Medulla oblongata (tissue), 1 donor: ENCODE measurements around the gene DCDC1.

Experiments used
- DNase-seq: peaks from one replicate; pipeline ENCODE4 v3.0.0-alpha.2; 2015; ENCODE audit errors: extremely low spot score

DCDC1 gene

DNA sequence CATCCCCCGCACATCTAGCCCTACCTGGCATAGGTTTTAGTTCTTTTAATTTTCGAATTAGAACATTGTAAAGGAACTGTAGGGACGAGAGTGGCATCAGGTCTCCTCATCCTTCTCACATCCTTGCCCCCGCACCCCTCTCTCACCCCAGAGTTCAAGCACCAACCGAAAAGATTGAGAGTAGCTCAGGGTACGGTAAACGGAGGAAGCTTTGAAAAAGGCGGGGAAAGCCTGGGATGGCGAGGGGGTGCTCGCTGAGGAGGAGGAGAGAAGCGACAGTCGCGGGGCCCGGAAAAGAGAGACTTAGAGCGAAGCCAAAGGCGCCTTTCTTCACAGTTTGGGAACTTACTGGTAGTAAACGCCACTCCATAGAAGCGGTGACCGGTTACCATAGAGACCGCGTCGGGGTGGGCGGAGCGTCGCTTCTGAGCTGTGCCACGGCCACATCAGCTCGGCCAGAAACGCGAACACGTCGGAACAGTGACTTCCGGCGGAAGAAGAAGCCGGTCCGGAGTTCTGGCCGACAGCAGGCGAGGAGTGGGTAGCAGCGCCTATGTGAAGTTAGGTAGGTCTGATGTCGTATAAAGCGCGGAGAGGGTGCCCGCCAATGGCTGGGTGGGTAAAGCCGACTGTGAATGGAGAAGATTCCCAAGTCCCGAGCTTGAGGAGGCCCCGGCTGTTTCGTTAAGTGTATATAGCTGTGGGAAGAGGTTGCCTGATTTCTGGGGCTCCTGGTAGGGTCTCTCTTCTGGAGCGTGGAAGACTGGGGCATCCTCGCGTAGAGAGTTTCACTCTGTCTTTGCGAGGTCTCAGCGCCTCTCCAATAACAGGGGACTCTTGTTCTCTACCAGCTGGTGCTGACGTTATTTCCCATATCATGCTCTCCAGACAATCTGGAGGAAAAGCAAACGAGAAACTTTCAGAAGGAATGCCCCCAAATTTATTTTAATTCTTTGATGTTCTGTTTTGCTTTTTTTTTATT lies at the start of gene DCDC1, which contains the start of gene DNAJC24:
Gene DCDC1 (minus strand): TSS at position 392 of the 982 bp plus-strand sequence. CDS start 41,459 bp downstream, outside the sequence.
Gene DNAJC24 (plus strand): TSS at position 513 of the 982 bp plus-strand sequence. CDS start 889 bp downstream, outside the sequence.
- DNase-seq: peak; percentile 94

GRCh38 chr11:31419138-31419537 lies 49.6 kb upstream of the DCDC1 start:
- DNase-seq: no peak

DNA sequence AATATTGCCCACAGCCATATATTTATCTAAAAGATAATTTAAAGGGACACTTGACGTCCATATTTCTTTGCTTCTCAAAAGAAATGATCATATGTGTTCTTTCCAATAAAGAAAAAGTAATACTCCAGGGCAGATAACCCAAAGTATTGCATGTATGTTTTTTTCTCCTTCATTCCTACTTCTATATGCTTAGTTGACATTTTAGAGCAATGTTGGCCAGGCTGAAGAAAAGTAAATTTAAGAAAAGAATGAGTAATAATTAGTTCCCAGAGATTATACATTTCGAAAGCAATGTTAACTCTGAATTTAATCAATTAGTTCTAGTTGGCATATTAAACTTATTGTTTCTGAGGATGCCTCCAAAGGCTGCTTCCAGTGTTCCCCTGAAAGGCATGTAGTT lies 48.3 kb upstream of the DCDC1 start:
- no peak for DNase-seq

GRCh38 chr11:31417357-31417756 lies 47.8 kb upstream of the DCDC1 start:
- DNase-seq: no peak

- no peak for DNase-seq
Measured at GRCh38 chr11:31415435-31415834, 45.9 kb upstream of the DCDC1 start.

DNA sequence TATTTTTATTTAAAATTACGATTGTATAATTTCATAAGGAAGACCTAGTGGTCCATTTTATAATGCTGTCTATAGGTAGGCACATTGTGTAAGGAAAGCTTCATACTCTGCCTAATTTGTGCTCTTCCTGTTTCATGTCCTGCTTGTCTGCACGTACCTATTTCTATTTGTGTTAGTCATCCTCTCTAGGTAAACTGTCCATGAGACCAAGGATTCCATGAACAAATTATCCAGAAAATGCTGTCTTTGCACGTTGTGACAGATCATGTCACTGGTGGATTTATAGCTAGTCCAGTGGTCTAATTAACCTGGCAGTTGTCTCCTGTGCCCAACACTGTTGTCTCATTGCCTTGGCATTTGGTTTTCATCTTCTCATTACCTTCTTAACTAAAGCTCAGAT lies 44.8 kb upstream of the DCDC1 start:
- no peak for DNase-seq

DNA sequence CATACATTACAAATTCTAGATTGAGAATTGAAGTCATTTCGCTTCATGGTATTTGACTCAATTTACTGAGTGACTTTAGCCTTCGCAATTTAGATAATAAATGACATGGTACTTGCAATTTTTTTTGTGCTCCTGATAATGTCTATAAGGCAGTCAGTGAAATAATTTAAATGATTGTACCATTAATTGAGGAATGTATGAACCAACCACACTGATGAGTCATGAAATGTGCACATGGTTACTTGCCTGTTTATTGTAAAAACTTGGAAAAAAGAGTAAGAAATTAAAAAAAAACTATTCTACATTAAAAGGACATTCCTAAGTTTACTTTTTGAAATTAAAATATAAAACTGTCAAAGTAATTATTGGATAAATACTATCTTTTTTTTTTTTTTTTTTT lies 43.4 kb upstream of the DCDC1 start:
- DNase-seq: no peak

GRCh38 chr11:31408201-31408600 lies 38.7 kb upstream of the DCDC1 start:
- no peak for DNase-seq

- DNase-seq: no peak
Measured at GRCh38 chr11:31404614-31405013, 35.1 kb upstream of the DCDC1 start.

GRCh38 chr11:31397239-31397834 lies 27.8 kb upstream of the DCDC1 start:
- DNase-seq: peak; percentile 9

- DNase-seq: no peak
Measured at GRCh38 chr11:31387379-31387778, 17.8 kb upstream of the DCDC1 start.

DNA sequence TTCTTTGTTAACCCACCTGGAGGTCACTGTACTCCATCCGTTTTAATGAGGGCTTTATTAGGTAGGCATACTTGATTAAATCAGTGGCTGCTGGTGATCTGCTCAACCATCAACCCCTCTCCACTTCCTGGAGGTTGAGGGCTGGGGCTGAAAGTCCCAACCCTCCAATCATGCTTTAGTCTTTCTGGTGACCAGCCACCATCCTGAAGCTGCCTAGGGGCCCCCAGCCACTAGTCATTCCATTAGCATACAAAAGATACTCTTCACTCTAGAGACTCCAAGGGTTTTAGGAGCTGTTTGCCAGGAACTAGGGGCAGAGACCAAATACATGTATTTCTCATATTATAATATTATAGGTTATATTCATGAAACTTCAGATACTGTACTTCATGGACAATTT lies 13.6 kb upstream of the DCDC1 start:
- no peak for DNase-seq

DNA sequence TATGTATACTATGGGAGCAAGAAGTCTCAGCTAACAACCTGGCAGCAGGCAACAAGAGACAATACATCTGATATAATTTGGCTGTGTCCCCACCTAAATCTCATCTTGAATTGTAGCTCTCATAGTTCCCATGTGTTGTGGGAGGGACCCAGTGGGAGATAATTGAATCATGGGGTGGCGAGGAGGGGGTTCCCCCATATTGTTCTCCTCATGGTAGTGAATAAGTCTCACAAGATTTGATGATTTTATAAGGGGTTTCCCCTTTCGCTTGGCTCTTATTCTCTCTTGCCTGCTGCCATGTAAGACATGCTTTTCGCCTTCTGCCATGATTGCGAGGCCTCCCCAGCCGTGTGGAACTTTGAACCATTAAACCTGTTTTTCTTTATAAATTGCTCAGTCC lies 6.3 kb upstream of the DCDC1 start:
- DNase-seq: no peak

DNA sequence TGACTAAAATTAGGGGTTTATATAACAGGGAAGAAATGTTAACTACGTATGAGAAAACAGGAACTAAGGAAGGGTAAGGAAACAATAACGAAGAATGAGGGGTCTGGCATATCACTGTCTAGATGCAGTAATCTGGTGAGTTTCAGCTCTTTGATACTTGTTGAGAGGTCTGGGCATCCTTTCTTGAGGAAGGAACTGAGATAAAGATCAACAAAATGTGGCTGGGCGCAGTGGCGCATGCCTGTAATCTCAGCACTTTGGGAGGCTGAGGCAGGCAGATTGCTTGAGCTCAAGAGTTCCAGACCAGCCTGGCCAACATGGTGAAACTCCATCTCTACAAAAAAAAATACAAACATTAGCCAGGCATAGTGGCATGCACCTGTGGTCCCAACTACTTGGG lies 2.7 kb downstream of the DCDC1 start:
- no peak for DNase-seq

- no peak for DNase-seq
Measured at GRCh38 chr11:31361743-31362142, 7.8 kb downstream of the DCDC1 start.

DNA sequence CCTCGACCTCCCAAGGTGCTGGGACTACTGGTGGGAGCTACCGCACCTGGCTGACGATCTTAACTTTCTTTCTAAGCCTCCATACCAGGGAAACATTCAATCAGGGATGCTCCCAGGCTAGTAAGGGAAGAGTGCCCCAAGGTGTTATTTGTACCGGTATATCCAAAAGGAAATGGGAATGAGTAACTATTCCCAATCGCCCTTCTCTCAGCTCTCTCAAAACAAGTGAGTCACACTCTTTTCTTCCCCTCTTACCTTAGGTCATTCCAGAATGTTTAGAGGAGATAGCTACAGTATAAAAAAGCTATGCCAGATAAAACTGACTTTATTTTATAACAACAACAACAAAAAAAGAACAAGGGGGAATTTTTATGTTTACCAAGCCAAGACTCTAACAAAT lies 13.7 kb downstream of the DCDC1 start:
- no peak for DNase-seq

DNA sequence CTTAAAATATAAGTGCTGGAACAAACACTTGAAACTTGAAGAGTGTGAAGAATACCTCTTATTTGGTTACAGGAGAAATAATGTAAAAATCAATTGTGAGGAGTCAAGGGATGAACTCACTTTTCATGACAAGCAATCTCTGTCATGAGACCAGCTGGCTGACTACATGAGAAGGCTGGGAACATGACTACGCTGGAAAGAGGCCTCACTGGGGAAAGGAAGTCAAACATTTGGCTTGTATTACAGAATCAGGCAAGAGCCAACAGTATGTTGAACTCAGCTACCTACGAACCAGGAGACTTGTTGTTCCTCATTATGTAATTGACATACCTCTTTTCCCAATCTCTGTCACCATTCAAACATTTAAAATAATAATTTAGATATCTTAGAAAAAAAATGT lies 14.4 kb downstream of the DCDC1 start:
- no peak for DNase-seq

DNA sequence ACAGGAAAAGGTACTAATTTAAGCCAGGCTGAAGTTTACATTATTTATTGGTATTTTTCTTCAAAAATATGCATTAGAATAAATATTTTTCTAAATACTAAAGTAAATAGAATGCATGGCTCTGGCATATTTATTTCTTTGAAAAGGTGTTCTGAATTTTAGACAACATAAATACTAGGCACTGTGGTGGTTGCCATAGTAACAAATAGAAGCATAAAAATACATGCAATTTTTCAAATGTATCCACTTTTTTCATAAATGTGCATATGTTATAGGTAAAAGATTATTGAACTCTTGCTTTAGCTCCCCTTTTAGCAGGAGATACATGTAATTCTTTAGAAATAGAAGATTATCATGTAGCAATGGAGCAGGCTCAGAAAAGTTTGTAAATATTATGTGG lies 18.4 kb downstream of the DCDC1 start:
- no peak for DNase-seq

- no peak for DNase-seq
Measured at GRCh38 chr11:31340903-31341572, 28.5 kb downstream of the DCDC1 start.

GRCh38 chr11:31337806-31338205 lies 31.7 kb downstream of the DCDC1 start:
- DNase-seq: no peak

- no peak for DNase-seq
Measured at GRCh38 chr11:31328697-31329096, 40.8 kb downstream of the DCDC1 start.

GRCh38 chr11:31327417-31327816 lies 42.1 kb downstream of the DCDC1 start:
- no peak for DNase-seq
